ENCODE measurements around the gene KITLG. TPM values are rescaled to one million over a fixed set of nuclear protein-coding genes. Genes with fewer than 3 reads are reported as not detected.
"Not testable (repeated sequence)": the region's sequence is repeated elsewhere in the genome, so short reads cannot be mapped to it uniquely, and the experiment has no call there.

KITLG gene
- total and polyA plus RNA-seq, 8 donors: 1.5 to 14.3 (median 5.1) TPM

- intact Hi-C loops (cut with DNase I): no loop called here
- WGBS, 2 donors: 89 to 90% methylated on average over 2 of the region's 2 CpGs
- no peaks in the 10 kb centered on the region for H3K27me3 ChIP-seq
- no peak for ATAC-seq
- H3K27ac ChIP-seq: no peak overlapping the region
- TF ChIP-seq CTCF (IDR thresholded peaks at IDR 0.05): no peak
- H3K4me3 ChIP-seq: no peak overlapping the region
- H3K4me1 ChIP-seq: peaks cover 4 to 36% (median 22%) of the 10 kb centered on the region in 3 donors
- no peak for DNase-seq
- FAIRE-seq: no peak
- H3K36me3 ChIP-seq: no peaks in the 10 kb centered on the region
- no peaks in the 10 kb centered on the region for H3K9me3 ChIP-seq
Observed at GRCh38 chr12:88556213-88556774, 24.0 kb downstream of the KITLG start.

GRCh38 chr12:88553941-88554658, 26.2 kb downstream of the KITLG start:
- H3K36me3 ChIP-seq: no peaks in the 10 kb centered on the region
- intact Hi-C loops (cut with DNase I): no loop called here
- peaks cover 4 to 29% (median 24%) of the 10 kb centered on the region in 3 donors for H3K4me1 ChIP-seq
- H3K9me3 ChIP-seq: no peaks in the 10 kb centered on the region
- 4 to 6% methylated on average over 3 of the region's 3 CpGs for WGBS, 2 donors
- H3K27ac ChIP-seq: no peak overlapping the region
- peak in 1 of 6 donors; percentile 7 for DNase-seq
- H3K4me3 ChIP-seq: no peak overlapping the region
- no peaks in the 10 kb centered on the region for H3K27me3 ChIP-seq
- no peak for FAIRE-seq
- no peak for TF ChIP-seq CTCF (IDR thresholded peaks at IDR 0.05)
- peak; percentile 59 to 77 (median 76) for ATAC-seq

DNA sequence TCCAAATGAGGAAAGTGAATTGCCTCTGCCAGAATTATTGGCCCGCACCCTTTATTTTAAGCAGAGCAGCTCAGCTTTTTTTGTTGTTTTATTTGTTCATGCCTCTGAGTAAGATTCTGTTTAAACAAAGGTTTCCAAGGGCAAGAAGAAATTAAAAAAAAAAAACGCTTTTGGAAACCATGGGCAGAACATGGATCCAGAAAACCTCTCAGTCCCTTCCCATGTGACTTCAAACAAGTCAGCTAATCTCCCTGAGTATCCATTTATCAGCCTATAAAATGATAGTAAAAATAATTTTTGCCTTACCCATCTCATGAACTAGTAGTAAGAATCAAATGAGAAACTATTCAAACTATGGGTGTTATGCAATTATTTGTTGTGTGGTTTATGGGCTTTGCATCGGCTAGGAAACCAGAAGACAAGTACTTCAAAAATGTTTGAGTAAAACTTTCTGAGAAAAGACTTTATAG, 27.6 kb downstream of the KITLG start:
- no peak for FAIRE-seq
- Histone ChIP-seq H3K4me1 (peaks cover 4 to 29% (median 24%) of the 10 kb centered on the region in 3 donors), H3K36me3 (no peaks in the 10 kb centered on the region), H3K9me3 (no peaks in the 10 kb centered on the region), H3K4me3 (no peak overlapping the region), H3K27me3 (no peaks in the 10 kb centered on the region), H3K27ac (no peak overlapping the region)
- 31 to 38% methylated on average over 3 of the region's 3 CpGs for WGBS, 2 donors
- ATAC-seq: peak in 2 of 4 donors; percentile 5 to 9
- intact Hi-C loops (cut with DNase I): no loop called here
- DNase-seq: no peak
- no peak for TF ChIP-seq CTCF (IDR thresholded peaks at IDR 0.05)

- no peaks in the 10 kb centered on the region for H3K27me3 ChIP-seq
- H3K36me3 ChIP-seq: no peaks in the 10 kb centered on the region
- no peak for TF ChIP-seq CTCF (IDR thresholded peaks at IDR 0.05)
- no peak overlapping the region for H3K27ac ChIP-seq
- H3K9me3 ChIP-seq: no peaks in the 10 kb centered on the region
- H3K4me1 ChIP-seq: peaks cover 4 to 30% (median 23%) of the 10 kb centered on the region in 3 donors
- intact Hi-C loops (cut with DNase I): no loop called here
- DNase-seq: no peak
- 1 to 3% methylated on average over 1 of the region's 1 CpG for WGBS, 2 donors
- no peak for FAIRE-seq
- no peak overlapping the region for H3K4me3 ChIP-seq
- no peak for ATAC-seq
Observed at GRCh38 chr12:88549929-88550328, 30.3 kb downstream of the KITLG start.

DNA sequence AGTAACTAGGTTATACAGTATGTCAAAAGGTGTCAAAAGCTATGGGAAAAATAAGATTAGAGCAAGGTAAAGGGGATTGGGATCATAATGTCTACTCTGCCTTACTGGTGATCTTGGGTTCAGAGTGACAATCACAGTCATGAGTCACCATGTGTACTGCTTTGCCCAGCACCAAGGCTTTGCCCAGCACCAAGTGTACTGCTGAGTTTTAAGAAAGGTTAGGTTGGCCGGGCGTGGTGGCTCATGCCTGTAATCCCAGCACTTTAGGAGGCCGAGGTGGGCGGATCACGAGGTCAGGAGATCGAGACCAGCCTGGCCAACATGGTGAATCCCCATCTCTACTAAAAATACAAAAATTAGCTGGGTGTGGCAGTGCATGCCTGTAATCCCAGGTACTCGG, 32.3 kb downstream of the KITLG start:
- FAIRE-seq; ATAC-seq; H3K27me3 ChIP-seq; H3K9me3 ChIP-seq; H3K36me3 ChIP-seq; DNase-seq; H3K4me3 ChIP-seq; H3K27ac ChIP-seq; intact Hi-C loops (cut with DNase I): not testable (repeated sequence)
- peaks cover 0 to 18% (median 8%) of the 10 kb centered on the region in 3 donors for H3K4me1 ChIP-seq
- 94 to 96% methylated on average over 7 of the region's 7 CpGs for WGBS, 2 donors

Measured in pancreas (tissue), 10 donors.